Loucy (cell line): Measurements from ENCODE around the gene ZNF12.

ENCODE experiments used
- H2AFZ ChIP-seq: fragments of 200-600 bp; sonication (generic); 2 replicates; pipeline ENCODE4 v1.6.0; 2016; ENCODE audit warnings: antibody characterized with exemption, mild to moderate bottlenecking, low read length, moderate library complexity
- H3F3A ChIP-seq: fragments of 200-600 bp; 2 replicates; pipeline ENCODE4 v1.6.0; 2016; ENCODE audit warnings: antibody characterized with exemption, low read depth, mild to moderate bottlenecking
- H3K27me3 ChIP-seq: fragments of 200-600 bp; sonication (generic); 2 replicates; pipeline ENCODE4 v1.6.1; 2014; ENCODE audit warnings: low read length, mild to moderate bottlenecking; ENCODE audit not compliant: insufficient read depth, poor library complexity, severe bottlenecking
- H3K36me3 ChIP-seq: fragments of 200-600 bp; sonication (generic); 2 replicates; pipeline ENCODE4 v1.6.1; 2016; ENCODE audit warnings: low read length; ENCODE audit not compliant: insufficient read depth
- H3K4me1 ChIP-seq: fragments of 200-600 bp; sonication (generic); 2 replicates; pipeline ENCODE4 v1.5.1; 2014; ENCODE audit warnings: low read length, mild to moderate bottlenecking; ENCODE audit not compliant: insufficient read depth, poor library complexity, severe bottlenecking
- H3K4me2 ChIP-seq: fragments of 200-600 bp; sonication (generic); 2 replicates; pipeline ENCODE4 v1.6.0; 2014; ENCODE audit warnings: antibody characterized with exemption, low read length, low read depth, mild to moderate bottlenecking; ENCODE audit not compliant: poor library complexity, severe bottlenecking
- H3K4me3 ChIP-seq: fragments of 200-600 bp; sonication (generic); 2 replicates; pipeline ENCODE4 v1.5.1; 2014; ENCODE audit warnings: low read length, mild to moderate bottlenecking, mixed read lengths; ENCODE audit not compliant: poor library complexity, severe bottlenecking
- H3K79me2 ChIP-seq: fragments of 200-600 bp; sonication (generic); 2 replicates; pipeline ENCODE4 v1.6.1; 2014; ENCODE audit warnings: low read length; ENCODE audit not compliant: insufficient read depth
- H3K9ac ChIP-seq: fragments of 200-600 bp; sonication (generic); 2 replicates; pipeline ENCODE4 v1.6.0; 2014; ENCODE audit warnings: mild to moderate bottlenecking, low read depth, low read length, moderate library complexity; ENCODE audit not compliant: poor library complexity, severe bottlenecking
- H3K9me2 ChIP-seq: fragments of 200-600 bp; sonication (generic); replicated peaks from 2 replicates; pipeline ENCODE4 v1.6.1; 2016; ENCODE audit warnings: low read depth, low read length, mixed read lengths
- H3K9me3 ChIP-seq: fragments of 200-600 bp; sonication (generic); 2 replicates; pipeline ENCODE4 v1.6.1; 2014; ENCODE audit warnings: mild to moderate bottlenecking, antibody characterized with exemption, low read length, low read depth; ENCODE audit not compliant: insufficient read depth
- H4K20me1 ChIP-seq: fragments of 200-600 bp; sonication (generic); 2 replicates; pipeline ENCODE4 v1.6.0; 2014; ENCODE audit warnings: antibody characterized with exemption, low read length, mild to moderate bottlenecking; ENCODE audit not compliant: insufficient read depth, poor library complexity, severe bottlenecking
- CTCF ChIP-seq: fragments of 200-600 bp; sonication (generic); conservative IDR thresholded peaks from 2 replicates; pipeline ENCODE4 v1.5.1; 2014; ENCODE audit warnings: mild to moderate bottlenecking, antibody characterized with exemption, low read length
- EZH2phosphoT487 ChIP-seq: fragments of 200-600 bp; IDR thresholded peaks from 2 replicates; pipeline ENCODE4 v1.6.1; 2018; ENCODE audit warnings: antibody characterized with exemption, mild to moderate bottlenecking, moderate library complexity, borderline replicate concordance

Gene ZNF12

GRCh38 chr7:6705959-6706665 lies 635 bp downstream of the ZNF12 start:
- peak overlapping the region; percentile 81 for H3K9ac ChIP-seq
- peak overlapping the region; percentile 87 for H3K4me3 ChIP-seq
- no peaks in the 10 kb centered on the region for H3K9me2 ChIP-seq
- H3K9me3 ChIP-seq = no peaks in the 10 kb centered on the region
- peaks cover 12% of the 10 kb centered on the region; the same call in 1 of the 2 replicates for H3K36me3 ChIP-seq
- H2AFZ ChIP-seq = peak overlapping the region; percentile 59; the same call in 1 of the 2 replicates
- peak overlapping the region; percentile 98 for H3K4me2 ChIP-seq
- no peaks in the 10 kb centered on the region for H3F3A ChIP-seq
- peaks cover 46% of the 10 kb centered on the region for H3K4me1 ChIP-seq
- no peak for TF ChIP-seq CTCF
- no peak for TF ChIP-seq EZH2phosphoT487
- peaks cover 55% of the 10 kb centered on the region for H3K79me2 ChIP-seq
- H3K27me3 ChIP-seq = no peaks in the 10 kb centered on the region
- H4K20me1 ChIP-seq = peaks cover 41% of the 10 kb centered on the region

GRCh38 chr7:6701860-6702259 lies 4.9 kb downstream of the ZNF12 start:
- H3K4me3 ChIP-seq = peak overlapping the region; percentile 44
- H3K36me3 ChIP-seq = peaks cover 50% of the 10 kb centered on the region
- no peaks in the 10 kb centered on the region for H3K9me2 ChIP-seq
- H3K4me1 ChIP-seq = peaks cover 39% of the 10 kb centered on the region
- no peak overlapping the region for H3K9ac ChIP-seq
- H3F3A ChIP-seq = no peaks in the 10 kb centered on the region
- H3K27me3 ChIP-seq = no peaks in the 10 kb centered on the region
- TF ChIP-seq CTCF (no peak), EZH2phosphoT487 (no peak)
- peaks cover 62% of the 10 kb centered on the region for H4K20me1 ChIP-seq
- H3K79me2 ChIP-seq = peaks cover 90% of the 10 kb centered on the region
- H3K9me3 ChIP-seq = no peaks in the 10 kb centered on the region
- H2AFZ ChIP-seq = no peak overlapping the region
- H3K4me2 ChIP-seq = peak overlapping the region; percentile 69

GRCh38 chr7:6700793-6701192 lies 6.0 kb downstream of the ZNF12 start:
- Histone ChIP-seq H4K20me1 (peaks cover 54% of the 10 kb centered on the region), H3K9ac (no peak overlapping the region), H2AFZ (no peak overlapping the region), H3K9me2 (no peaks in the 10 kb centered on the region), H3F3A (no peaks in the 10 kb centered on the region), H3K4me1 (peaks cover 38% of the 10 kb centered on the region), H3K79me2 (peaks cover 80% of the 10 kb centered on the region), H3K4me3 (peak overlapping the region; percentile 1), H3K27me3 (no peaks in the 10 kb centered on the region), H3K4me2 (peak overlapping the region; percentile 69), H3K9me3 (peaks cover 8% of the 10 kb centered on the region; the same call in 1 of the 2 replicates), H3K36me3 (peaks cover 61% of the 10 kb centered on the region)
- TF ChIP-seq EZH2phosphoT487 (no peak), CTCF (no peak)
